HG03575 (cell line): ENCODE measurements around the gene TMEM132C.

Experiments used
- ATAC-seq: cut with Tn5 transposase; IDR thresholded peaks from one replicate; pipeline ENCODE4 v1.9.1; 2021; ENCODE audit not compliant: unreplicated experiment, insufficient number of reproducible peaks, low FRiP score; ENCODE audit errors: extremely low read depth

Gene TMEM132C

DNA sequence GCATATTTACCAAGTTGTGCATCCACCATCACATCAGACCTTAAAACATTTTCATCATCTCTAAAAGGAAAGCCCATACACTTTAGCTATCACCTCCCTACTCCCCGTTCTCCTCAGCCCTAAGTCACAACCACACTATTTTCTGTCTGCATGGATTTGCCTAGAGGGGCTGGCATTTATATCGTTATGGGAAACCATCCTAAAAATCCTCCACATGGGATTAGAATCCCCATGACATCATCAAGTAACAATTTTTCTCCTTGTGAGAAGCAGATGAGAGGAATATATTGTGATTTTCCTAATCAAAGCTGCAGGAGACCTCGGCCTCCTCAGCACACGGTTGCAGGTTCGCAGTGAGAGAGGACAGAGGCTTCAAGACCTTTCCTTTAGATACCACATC, 442.7 kb downstream of the TMEM132C start:
- ATAC-seq, result no peak

DNA sequence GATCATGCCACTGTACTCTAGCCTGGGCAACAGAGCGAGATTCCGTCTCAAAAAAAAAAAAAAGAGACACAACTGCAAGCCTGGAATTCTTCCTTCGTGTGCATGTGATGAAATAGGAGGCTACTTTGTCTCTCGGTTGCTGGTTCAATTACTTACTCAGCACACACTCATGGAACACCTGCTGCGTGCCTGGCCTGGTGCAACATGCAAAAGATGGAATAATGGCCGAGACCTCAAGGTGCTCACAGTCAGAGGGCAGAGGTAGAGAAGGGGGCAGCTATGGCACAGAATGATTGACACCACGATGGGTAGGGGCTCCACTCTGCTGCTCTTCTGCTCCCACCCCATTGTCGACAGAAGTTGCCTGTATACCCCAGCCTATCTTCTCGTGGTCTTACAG, 444.5 kb downstream of the TMEM132C start:
- ATAC-seq, result no peak

- no peak for ATAC-seq
Observed at GRCh38 chr12:128712622-128713021, 445.7 kb downstream of the TMEM132C start.

GRCh38 chr12:128715485-128715884, 448.5 kb downstream of the TMEM132C start:
- ATAC-seq, result no peak

GRCh38 chr12:128724468-128725046, 457.6 kb downstream of the TMEM132C start:
- ATAC-seq, result no peak

DNA sequence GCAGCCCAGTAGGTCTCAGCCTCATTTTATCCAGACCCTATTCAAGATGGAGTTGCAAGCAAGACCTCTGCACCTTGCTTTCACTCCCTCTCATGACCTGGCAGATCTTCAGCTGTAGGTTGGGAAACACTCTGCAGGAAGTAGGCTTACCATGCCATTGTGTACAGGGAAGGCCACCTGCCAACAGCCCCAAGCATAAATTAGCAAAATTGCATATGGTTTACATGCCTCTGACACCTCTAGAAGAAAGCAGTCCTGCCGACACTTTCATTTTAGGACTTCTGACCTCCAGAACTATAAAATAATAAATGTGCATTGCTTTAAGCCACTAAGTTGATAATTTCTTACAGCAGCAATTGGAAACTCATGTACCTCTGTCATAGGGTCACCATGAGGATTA, 459.9 kb downstream of the TMEM132C start:
- no peak for ATAC-seq

- no peak for ATAC-seq
Observed at GRCh38 chr12:128727461-128727860, 460.5 kb downstream of the TMEM132C start.

- no peak for ATAC-seq
Observed at GRCh38 chr12:128727999-128728398, 461.0 kb downstream of the TMEM132C start.

DNA sequence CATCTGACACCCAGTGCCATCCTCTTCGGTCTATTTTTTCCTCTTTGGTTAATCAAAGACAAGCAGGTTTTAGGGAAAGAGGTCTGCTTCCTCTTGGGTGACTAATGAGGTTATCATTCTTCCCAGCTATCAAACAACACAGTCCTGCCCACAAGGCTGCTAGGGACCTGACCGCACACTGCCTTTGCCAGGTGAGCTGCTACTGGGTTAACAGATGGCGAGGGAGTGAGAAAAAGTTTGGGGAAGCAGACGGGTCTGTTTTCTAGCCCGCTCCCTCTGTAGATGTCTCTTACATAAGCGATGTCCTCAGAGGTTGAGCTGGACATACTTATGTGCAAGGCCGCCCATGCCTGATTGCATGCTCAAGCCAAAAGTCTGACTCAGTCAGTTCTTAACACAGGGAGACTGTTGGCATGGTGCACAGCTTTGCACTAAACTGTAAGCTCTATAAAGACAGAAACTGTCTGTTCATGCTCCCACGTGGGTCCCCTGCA, 462.7 kb downstream of the TMEM132C start:
- no peak for ATAC-seq

DNA sequence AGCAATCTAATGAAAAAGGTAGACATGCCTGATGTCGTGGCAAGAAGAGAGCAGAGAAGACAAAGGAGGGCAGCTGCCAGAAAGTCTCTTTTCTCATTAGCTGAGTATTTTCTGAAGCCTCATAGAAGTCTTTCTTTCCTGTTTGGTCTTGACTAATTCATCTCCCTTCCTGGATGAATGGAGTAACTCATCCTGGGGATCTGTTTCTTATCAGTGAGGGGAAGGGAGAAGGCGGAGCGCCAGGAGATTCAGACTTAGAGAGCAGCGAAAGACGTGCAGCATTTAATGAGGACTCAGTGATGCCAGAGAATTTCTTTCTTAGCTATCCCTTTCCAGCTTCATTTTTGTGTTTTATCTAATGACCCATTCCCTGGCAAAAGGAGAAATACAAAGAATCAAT, 467.4 kb downstream of the TMEM132C start:
- ATAC-seq, result no peak

DNA sequence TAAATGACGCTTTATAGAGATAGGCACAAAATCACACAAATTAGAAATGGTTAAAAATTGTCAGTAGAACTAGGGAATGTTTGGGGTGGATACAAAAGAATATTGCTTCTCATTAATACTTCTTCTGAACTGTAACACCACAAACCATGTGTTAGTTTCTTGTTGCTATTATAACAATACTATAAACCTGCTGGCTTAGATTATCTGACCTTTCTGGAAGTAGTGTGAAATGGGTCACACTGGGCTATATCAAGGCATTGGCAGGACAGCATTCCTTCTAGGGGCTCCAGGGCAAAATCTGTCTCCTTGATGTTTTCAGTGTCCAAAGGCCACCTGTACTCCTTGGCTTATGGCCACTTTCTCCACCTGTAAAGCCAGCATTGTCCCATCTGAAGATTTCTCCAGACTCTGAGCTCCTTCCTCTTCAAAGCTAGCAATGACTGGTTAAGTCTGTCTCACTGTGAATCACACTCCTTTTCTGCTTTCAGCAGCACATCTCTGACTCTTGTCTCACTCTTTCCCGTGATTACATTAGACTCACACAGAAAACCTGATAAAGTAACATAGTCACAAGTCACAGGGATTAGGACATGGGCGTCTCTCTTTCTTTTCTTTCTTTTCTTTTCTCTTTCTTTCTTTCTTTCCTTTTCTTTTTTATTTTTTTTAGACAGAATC, 470.5 kb downstream of the TMEM132C start:
- no peak for ATAC-seq

- ATAC-seq, result no peak
Observed at GRCh38 chr12:128743916-128744315, 476.9 kb downstream of the TMEM132C start.

DNA sequence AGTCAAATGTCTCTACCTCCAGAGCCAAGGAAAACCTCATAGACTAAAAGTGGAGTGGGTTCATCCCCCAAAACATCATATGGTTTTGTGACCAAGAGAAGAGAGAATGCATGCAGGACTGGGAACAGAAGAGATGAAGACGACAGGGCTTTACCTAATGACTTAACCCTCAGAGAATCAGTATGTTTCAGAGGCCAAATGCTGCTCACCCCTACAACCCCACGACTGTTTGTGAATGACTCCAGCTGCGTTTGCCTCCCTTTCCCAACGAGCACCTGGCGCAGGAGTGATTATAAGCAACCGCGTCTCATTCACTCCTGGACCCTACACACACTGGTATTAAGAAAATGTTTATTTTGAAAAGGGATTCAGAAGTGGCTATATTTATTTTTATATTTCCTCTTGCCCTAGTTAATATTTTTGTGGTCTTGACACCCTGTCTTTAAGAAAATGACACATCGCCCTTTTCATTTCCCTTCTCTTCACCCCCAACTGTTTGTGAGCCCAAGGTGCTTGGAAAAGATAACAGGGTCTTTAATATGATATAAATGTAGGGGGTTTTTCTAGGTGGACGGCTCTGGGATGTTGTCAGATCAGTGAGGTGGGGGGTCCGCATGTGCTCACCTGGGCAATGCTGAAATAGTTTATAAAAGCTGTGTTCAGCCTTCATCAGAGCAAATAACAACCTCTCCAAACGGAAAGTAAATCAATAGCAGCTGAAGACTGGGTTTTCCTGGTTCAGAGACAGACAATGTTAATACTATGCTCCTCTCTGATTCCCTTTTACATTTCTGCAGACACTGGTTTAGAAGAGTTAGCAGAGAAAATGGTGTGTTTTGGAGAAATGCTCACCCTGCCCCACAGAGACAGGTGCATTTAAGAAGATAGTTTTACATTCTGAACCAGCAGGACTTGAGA, 479.1 kb downstream of the TMEM132C start:
- ATAC-seq, result no peak

- no peak for ATAC-seq
Observed at GRCh38 chr12:128747441-128747840, 480.5 kb downstream of the TMEM132C start.

DNA sequence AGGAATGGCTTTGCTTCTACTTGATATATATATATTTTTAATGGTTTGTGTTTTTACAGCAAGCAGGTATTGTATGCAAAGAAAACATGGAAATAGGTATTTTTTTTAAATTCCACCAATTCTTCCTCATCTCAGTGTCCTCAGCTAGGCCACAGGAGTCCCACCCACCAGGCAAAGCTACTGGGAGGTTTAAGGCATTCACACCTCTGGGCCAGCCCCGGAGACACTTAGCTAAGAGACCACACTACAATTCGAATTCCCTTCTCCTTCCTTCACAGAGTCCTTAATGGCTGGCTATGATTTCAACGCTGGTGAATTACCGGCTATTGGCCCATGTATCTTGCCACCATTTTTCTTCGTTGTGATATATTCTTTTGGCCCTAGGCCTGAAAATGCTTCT, 485.4 kb downstream of the TMEM132C start:
- ATAC-seq, result no peak

DNA sequence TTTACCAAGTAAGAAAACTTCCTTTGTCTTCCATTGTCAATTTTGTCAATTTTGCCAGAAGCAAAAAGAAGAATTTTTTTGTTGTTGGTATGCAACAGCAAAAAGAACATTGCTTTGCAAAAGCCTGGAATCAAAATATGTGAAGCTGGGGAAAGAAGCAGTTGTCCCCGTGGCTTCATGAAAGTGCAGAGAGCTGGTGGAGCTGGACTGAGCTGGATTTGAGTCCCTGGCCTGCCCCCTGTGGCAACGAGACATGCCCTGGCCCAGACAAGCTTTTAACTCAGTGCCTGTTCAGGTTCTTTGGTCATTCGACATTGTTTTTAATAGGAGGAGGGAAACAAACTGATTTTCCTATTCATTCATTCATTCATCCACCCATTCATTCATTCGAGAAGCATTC, 486.5 kb downstream of the TMEM132C start:
- ATAC-seq, result no peak

- ATAC-seq, result no peak
Observed at GRCh38 chr12:128754275-128754674, 487.3 kb downstream of the TMEM132C start.

- no peak for ATAC-seq
Observed at GRCh38 chr12:128755566-128755965, 488.6 kb downstream of the TMEM132C start.
